PFSK-1 (cell line): ENCODE measurements around the gene HSPB8.

Source experiments
- FOXP2 ChIP-seq: optimal IDR thresholded peaks from 2 replicates; pipeline ENCODE3; 2011; ENCODE audit warnings: borderline replicate concordance, control low read depth, inconsistent platforms; ENCODE audit not compliant: insufficient read depth; ENCODE audit errors: extremely low read length, extremely low read depth
- POLR2AphosphoS5 ChIP-seq: IDR thresholded peaks from 2 replicates; pipeline ENCODE4 v1.6.1; 2012; ENCODE audit warnings: low read depth, mild to moderate bottlenecking, control low read depth, low read length, moderate library complexity
- SIN3A ChIP-seq: IDR thresholded peaks from 2 replicates; pipeline ENCODE4 v1.6.1; 2012; ENCODE audit warnings: mild to moderate bottlenecking, low read length, moderate library complexity, borderline replicate concordance; ENCODE audit not compliant: insufficient read depth
- TAF1 ChIP-seq: IDR thresholded peaks from 2 replicates; pipeline ENCODE4 v1.6.1; 2012; ENCODE audit warnings: low read length, control low read depth, borderline replicate concordance; ENCODE audit not compliant: insufficient read depth
- TF ChIP-seq, protein P1 (sequence below), 2 experiments: IDR thresholded peaks; 2 replicates each; pipeline versions ENCODE4 v1.6.1 to v1.8.0; 2011 to 2012; ENCODE audit warnings: low read depth in 2 of 2, low read length in 2 of 2, control low read depth in 1 of 2, inconsistent platforms in 1 of 2, mild to moderate bottlenecking in 1 of 2, moderate library complexity in 1 of 2; ENCODE audit not compliant: insufficient read depth in 1 of 2

The HSPB8 gene

DNA sequence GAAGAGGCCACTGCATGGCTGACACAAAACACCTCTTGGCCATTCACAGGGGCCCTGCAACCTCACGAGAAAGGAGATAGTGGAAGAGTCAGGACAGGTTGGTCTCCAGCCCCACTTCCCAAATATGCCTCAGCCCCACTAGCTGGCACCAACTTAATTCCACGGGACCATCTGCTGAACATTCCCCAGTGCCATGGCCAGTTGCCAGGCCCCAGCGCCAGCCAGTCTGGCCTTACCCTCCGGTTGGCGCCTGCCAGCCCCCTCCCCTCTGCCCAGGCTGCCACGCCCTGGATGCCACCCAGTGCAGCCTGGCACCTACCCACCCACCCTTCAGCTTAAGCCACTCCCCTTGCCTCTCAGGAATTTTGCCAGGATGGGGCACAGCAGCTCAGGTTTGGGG, 21.2 kb upstream of the HSPB8 start:
- TF ChIP-seq, protein P1, sequence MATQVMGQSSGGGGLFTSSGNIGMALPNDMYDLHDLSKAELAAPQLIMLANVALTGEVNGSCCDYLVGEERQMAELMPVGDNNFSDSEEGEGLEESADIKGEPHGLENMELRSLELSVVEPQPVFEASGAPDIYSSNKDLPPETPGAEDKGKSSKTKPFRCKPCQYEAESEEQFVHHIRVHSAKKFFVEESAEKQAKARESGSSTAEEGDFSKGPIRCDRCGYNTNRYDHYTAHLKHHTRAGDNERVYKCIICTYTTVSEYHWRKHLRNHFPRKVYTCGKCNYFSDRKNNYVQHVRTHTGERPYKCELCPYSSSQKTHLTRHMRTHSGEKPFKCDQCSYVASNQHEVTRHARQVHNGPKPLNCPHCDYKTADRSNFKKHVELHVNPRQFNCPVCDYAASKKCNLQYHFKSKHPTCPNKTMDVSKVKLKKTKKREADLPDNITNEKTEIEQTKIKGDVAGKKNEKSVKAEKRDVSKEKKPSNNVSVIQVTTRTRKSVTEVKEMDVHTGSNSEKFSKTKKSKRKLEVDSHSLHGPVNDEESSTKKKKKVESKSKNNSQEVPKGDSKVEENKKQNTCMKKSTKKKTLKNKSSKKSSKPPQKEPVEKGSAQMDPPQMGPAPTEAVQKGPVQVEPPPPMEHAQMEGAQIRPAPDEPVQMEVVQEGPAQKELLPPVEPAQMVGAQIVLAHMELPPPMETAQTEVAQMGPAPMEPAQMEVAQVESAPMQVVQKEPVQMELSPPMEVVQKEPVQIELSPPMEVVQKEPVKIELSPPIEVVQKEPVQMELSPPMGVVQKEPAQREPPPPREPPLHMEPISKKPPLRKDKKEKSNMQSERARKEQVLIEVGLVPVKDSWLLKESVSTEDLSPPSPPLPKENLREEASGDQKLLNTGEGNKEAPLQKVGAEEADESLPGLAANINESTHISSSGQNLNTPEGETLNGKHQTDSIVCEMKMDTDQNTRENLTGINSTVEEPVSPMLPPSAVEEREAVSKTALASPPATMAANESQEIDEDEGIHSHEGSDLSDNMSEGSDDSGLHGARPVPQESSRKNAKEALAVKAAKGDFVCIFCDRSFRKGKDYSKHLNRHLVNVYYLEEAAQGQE (IDR thresholded peaks at IDR 0.05; ENCODE audit: insufficient read depth in 1 of 2, low read depth in 2 of 2, low read length in 2 of 2) = no peak

DNA sequence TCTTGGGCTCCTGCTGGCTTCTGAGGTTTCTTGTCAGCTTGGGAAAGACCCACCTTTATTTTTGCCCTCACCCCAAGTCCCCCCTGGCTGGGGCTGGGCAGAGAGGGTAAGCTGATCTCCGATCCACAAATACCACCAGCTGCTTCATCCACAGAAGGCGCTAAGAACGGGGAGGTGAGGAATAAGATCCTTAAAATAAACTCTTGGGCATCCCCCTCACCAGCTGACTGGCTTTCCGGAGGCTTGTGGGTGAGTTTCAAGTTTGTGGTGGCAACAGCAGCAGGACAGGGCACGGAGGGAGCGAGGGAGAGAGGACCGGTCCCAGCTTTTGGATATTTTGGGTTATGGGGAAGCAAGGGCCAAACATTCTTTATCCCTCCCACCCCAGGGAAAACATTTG, 20.8 kb upstream of the HSPB8 start:
- TF ChIP-seq POLR2AphosphoS5 (no peak), SIN3A (no peak), FOXP2 (no peak), TAF1 (no peak)
- TF ChIP-seq, protein P1 (IDR thresholded peaks at IDR 0.05; ENCODE audit: insufficient read depth in 1 of 2, low read depth in 2 of 2, low read length in 2 of 2) = no peak

DNA sequence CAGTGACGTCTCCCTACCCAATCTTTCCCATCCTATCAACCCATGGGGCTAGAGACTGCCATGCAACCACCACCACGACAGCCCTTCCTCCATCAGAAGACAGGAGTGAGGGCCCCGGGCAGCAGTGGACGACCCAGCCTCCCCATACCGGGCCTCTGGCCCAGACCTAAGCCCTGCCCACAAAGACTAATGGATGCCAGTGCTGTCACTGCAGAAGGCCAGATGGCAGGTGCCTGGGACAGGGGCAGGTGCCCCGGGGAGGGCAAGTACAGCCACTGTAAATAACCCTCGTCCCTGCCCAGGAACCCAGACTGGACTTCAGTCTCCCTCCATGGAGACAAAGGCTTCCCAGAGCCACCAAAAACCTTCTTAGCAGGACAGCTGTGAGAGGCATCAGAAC, 20.3 kb upstream of the HSPB8 start:
- TF ChIP-seq TAF1 (no peak), SIN3A (no peak), POLR2AphosphoS5 (no peak), FOXP2 (no peak)
- TF ChIP-seq, protein P1 (IDR thresholded peaks at IDR 0.05; ENCODE audit: insufficient read depth in 1 of 2, low read depth in 2 of 2, low read length in 2 of 2) = no peak

DNA sequence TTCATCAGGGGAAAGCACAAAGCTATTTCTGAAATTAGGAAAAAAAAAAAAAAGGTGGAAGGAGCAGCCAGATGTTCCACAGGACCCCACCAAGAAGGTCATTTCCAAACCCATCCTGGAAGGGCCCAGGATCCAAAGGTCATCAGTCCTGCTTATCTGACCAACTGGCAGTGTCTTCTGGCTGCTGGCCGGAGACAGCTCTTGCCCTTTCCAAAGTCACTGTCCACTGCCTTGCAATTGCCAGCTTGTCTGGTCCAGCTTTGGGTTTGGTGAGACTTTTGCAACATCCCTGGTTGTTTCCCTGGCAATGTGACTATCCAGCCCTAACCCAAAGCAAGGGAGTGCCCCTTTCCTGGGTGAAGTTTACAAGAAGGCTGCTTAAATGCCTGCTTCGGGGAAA, 18.9 kb upstream of the HSPB8 start:
- TF ChIP-seq POLR2AphosphoS5 (no peak), SIN3A (no peak), FOXP2 (no peak), TAF1 (no peak)

DNA sequence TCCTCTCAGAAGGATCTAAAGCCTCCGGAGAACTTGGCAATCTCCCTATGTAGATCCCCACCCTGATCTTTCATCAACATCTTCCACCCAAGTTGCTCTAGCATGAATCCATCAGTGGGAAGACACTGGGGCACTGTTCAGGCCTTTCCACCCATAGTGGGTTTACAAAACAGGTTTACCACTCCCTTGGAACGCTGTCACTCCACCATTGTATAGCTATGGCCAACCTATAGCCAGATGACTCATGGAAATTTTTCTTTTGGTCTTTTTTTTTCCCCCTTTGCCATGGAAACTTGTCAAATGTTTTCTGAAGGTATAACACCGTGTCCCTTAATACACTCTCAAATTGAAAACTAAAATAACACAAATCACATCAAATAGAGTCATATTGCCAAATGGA, 10.8 kb upstream of the HSPB8 start:
- no peak for TF ChIP-seq SIN3A

DNA sequence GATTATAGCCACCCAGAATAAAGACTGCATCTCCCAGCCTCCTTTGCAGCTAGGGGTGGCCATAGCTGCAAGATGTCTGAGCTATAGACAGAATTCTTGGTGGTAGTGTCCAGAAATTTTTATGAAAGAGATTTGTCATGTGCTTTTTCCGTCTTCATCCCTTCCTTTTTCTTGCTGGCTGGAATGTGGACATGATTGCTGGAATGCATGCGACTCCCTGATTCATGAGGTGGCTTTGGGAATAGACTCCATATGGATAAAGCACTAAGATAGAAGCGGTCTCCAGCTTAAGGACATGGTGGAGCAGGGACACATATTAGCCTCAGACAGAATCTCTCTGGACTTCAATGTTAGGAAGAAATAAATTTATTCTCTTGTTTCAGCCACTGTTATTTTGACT, 10.0 kb upstream of the HSPB8 start:
- TF ChIP-seq TAF1 = no peak
- no peak for TF ChIP-seq POLR2AphosphoS5
- TF ChIP-seq SIN3A = no peak
- TF ChIP-seq, protein P1 (IDR thresholded peaks at IDR 0.05; ENCODE audit: insufficient read depth in 1 of 2, low read depth in 2 of 2, low read length in 2 of 2) = no peak
- TF ChIP-seq FOXP2 = no peak
